Hematopoietic multipotent progenitor cell (in vitro differentiated cells): ENCODE measurements around the gene ALG14. TPM values are rescaled to one million over a fixed set of nuclear protein-coding genes. Genes with fewer than 3 reads are reported as not detected.

Experiments
- DNase-seq, 3 donors: peaks; one replicate each; pipeline ENCODE4 v3.0.0-alpha.2; 2011 to 2015; ENCODE audit warnings: low read depth in 2 of 3, low spot score in 2 of 3
- total RNA-seq: library from RNA; depleted of rRNA; stranded (reverse); fragments of >200 nt; gene quantifications from one replicate; pipeline ENCODE4 v1.2.3, GENCODE V29; 2012

ALG14 gene
- total RNA-seq, 1 donor: 0.54 TPM

GRCh38 chr1:94988356-94988755 is 84.4 kb downstream of the ALG14 start:
- no peak for DNase-seq

DNA sequence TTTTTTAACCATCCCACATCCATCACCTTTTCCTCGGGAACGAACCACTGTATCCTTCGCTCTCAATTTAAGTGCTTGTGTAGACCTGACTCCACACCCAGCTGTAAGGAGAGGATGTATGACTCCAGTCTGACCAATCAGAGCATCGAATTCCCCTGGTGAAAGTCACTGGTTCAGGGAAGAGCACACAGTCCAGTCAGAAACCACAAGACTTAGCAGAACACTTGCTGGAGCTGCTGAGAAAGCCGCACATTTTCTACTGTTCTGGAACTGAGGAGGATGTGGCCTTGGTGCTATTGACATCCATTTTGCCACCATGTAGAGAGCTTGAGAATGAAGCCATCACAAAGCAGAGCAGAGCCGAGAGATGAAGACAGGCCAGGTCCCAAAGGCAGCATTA is 86.0 kb downstream of the ALG14 start:
- DNase-seq: no peak

DNA sequence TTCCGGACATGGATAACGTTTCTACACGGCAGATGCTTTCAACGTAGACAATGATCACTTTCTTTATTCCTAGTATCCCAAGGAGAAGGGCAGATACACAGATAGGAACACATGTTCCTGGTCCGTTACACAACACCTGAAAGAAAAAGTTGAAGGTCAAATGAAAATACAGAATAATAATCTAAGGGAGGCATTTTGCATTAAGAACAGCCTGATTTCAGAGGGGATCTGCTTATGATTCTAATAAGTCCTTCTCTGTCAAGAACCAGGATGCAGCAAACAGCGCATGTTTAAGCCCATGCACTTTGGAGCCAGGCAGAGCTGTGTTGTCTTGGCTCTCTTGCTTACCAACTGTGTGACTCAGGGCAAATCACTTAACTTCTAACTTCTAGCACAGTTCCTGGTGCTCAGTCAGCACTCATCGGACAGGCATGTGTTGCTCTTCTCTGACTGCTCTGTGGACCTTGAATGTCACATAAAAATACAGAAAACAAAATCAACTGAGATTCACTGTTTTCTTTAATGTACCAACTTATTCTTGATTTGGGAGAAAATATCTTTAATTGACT is 89.5 kb downstream of the ALG14 start:
- no peak for DNase-seq

DNA sequence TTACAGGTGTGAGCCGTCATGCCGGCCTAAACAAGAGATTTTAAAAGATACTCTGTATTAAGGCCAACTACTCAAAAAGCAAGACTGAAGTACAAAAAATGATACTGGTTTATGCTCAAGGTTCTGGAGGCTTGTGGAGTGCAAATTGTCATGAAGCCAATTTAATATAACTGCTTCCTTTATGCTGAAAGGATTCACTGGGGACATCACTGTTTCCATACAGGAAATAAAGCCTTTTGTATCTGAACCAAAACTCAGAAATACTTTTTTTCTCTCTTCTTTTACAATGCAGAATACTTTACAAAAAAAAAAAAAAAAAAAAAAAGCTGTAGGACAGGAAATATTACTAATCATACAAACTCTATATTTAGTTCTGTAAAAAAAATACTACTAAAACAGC is 90.4 kb downstream of the ALG14 start:
- DNase-seq: no peak

GRCh38 chr1:94981575-94981973 is 91.2 kb downstream of the ALG14 start:
- no peak for DNase-seq

DNA sequence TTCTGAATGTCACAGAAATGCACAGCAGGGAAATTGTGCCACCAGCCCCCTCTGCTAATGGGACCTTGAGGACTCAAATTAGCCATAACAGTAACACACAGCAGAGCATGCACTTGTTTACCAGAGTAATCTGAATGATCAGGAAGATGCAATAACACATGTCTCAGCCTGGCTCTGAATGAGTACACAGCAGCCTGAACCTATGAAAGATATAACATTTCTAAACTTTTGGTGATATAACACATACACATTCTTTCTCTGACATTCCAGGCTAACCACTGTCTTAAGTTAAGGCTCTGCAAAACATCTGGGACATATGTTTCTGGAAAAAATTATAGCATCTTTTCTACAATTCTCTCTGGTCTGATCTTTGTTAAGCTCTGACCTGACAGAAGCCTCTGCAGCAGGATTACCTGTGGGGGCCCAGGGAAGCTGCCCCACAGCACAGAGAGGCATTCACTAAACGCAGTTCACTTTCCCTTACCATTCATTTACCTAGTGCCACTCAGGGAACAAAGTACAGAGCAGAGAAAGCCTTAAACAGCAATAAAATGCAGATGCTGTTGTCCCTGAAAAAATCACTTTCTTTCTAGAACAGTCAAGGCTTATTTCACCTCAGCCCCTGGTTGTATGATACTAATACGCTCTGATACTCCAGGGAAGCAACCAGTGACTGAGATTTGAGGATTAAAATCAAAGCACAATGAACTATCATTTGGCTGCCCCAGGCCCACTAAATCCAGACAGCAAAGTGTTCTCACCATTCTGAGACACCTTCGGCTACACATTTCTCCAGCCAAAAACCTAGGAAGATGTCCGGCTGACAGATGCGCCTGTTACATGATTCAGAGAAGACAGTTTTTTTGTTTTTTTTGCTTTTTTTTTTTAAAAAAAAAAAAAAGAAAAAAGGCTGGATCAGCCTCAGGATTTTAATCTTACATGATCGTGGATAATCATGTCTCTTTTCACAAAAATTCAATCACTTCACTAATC is 91.9 kb downstream of the ALG14 start:
- DNase-seq: no peak

- DNase-seq: no peak
Measured at GRCh38 chr1:94979656-94980581, 92.8 kb downstream of the ALG14 start.

DNA sequence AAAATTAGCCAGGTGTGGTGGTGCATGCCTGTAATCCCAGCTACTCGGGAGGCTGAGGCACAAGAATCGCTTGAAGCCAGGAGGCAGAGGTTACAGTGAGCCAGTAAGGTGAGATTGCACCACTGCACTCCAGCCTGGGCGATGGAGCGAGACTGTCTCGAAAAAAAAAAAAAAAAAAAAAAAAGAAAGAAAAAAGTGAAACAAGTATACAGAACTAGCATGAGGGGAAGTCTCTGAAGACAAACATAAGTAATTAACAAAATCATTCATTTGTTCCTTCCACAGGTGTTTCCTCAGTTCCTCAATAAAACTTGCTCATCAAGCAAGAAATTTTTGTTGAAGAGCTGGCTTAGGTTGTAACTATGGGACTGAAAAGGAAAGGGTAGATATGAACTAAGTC is 93.6 kb downstream of the ALG14 start:
- DNase-seq: no peak

GRCh38 chr1:94978401-94978800 is 94.3 kb downstream of the ALG14 start:
- no peak for DNase-seq

DNA sequence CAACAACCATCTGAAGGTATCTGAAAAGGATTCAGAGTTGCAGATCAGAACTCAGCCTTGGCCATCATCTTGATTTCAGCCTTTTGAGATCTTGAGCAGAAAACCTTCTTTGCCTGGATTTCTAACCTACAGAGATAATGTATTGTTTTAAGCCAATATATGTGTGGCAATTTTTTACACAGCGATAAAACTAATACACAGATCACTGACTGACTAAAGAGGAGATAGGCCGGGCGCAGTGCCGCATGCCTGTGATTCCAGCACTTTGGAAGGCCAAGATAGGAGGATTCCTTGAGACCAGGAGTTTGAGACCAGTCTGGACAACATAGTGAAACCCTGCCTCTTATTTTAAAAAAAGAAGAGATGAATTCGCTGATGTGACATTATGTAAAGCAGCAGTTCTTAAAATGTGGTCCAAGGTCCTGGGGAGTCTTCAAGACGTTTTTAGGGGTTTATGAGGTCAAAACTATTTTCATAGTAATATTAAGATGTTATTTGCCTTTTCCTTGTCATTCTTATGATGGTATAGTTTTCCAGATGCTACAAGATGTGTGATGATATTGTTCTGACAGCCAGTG is 95.7 kb downstream of the ALG14 start:
- no peak for DNase-seq

GRCh38 chr1:94974824-94975223 is 97.9 kb downstream of the ALG14 start:
- DNase-seq: no peak

GRCh38 chr1:94974241-94974640 is 98.5 kb downstream of the ALG14 start:
- DNase-seq: no peak

- DNase-seq: no peak
Measured at GRCh38 chr1:94973309-94973922, 99.3 kb downstream of the ALG14 start.

DNA sequence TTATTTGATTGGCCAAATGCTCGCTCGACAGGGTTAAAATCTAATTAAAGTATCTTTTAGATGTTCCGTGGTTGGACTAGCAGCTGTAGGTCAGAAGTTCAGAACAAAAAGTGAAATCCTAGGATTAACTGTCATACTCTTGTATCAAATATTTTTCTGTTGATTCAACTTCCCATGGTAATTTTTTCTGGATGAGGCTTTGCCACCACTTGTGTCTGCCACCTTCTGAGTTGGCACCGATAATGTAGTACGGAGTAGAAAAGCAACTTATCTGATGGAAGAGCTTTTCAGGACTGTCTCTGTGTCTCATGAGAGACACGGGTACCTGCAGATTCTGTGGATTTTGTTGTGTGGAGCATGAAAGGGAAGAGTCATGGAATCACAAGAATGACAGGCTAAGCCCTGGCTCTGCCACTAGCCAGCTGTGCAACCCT is 101.2 kb downstream of the ALG14 start:
- no peak for DNase-seq

- no peak for DNase-seq
Measured at GRCh38 chr1:94970783-94971182, 102.0 kb downstream of the ALG14 start.

GRCh38 chr1:94969137-94969536 is 103.6 kb downstream of the ALG14 start:
- no peak for DNase-seq

GRCh38 chr1:94966033-94966432 is 106.7 kb downstream of the ALG14 start:
- no peak for DNase-seq

DNA sequence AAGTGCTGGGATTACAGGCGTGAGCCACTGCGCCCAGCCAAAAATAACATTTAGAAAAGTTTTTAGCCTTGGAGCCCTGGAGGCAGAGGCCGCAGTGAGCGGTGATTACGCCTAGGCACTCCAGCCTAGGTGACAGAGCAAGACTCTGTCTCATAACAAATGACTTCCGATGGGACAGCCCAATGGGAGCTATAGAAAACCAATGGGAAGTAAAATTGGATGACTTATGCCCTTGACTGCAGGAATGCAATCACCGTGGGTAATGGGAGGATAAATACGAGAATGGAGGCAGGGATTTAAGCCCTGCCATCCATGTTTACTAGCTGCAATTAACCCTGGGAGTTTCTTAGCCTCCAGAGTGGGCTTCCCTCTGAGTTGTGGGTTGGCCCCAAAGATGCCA is 108.9 kb downstream of the ALG14 start:
- DNase-seq: no peak

- DNase-seq: peak; percentile 2 to 67 (median 58)
Measured at GRCh38 chr1:94962409-94963265, 110.1 kb downstream of the ALG14 start.
